Astrocyte (in vitro differentiated cells and primary cell): Measurements from ENCODE around the gene SOCS4. TPM values are rescaled to one million over a fixed set of nuclear protein-coding genes. Genes with fewer than 3 reads are reported as not detected.
A peak's percentile ranks its signal among the peaks of the same experiment; 100 is the strongest.

ENCODE experiments used
- DNase-seq: peaks from one replicate; pipeline ENCODE4 v3.0.0-alpha.2; 2010; ENCODE audit warnings: low read depth
- FAIRE-seq: peaks from 2 replicates; lab custom pipeline; 2011; peaks lifted over from hg19 to GRCh38; lab: Jason Lieb, UNC
- H2AFZ ChIP-seq: 2 replicates; pipeline ENCODE4 v1.6.0; 2012; ENCODE audit warnings: low read depth, low read length, inconsistent platforms
- H3K27ac ChIP-seq: 2 replicates; pipeline ENCODE4 v1.5.1; 2011; ENCODE audit warnings: low read depth, low read length, inconsistent platforms
- H3K27me3 ChIP-seq: 2 replicates; pipeline ENCODE4 v1.6.0; 2011; ENCODE audit warnings: low read length, inconsistent platforms; ENCODE audit not compliant: insufficient read depth
- H3K36me3 ChIP-seq: 2 replicates; pipeline ENCODE4 v1.5.1; 2011; ENCODE audit warnings: low read length, inconsistent platforms; ENCODE audit not compliant: insufficient read depth
- H3K4me1 ChIP-seq: 2 replicates; pipeline ENCODE4 v1.5.1; 2011; ENCODE audit warnings: low read length, inconsistent platforms; ENCODE audit not compliant: insufficient read depth
- H3K4me2 ChIP-seq: 2 replicates; pipeline ENCODE4 v1.6.0; 2012; ENCODE audit warnings: low read length, inconsistent platforms
- H3K4me3 ChIP-seq: 2 replicates; pipeline ENCODE4 v1.5.1; 2011; ENCODE audit warnings: low read depth, mild to moderate bottlenecking, low read length, inconsistent platforms; ENCODE audit not compliant: insufficient read depth
- H3K79me2 ChIP-seq: 2 replicates; pipeline ENCODE4 v1.6.0; 2012; ENCODE audit warnings: mild to moderate bottlenecking, low read length, inconsistent platforms; ENCODE audit not compliant: insufficient read depth
- H3K9ac ChIP-seq: 2 replicates; pipeline ENCODE4 v1.6.0; 2012; ENCODE audit warnings: mild to moderate bottlenecking, low read length, inconsistent platforms
- H3K9me3 ChIP-seq: 2 replicates; pipeline ENCODE4 v1.5.1; 2012; ENCODE audit warnings: low read depth, mild to moderate bottlenecking, low read length, inconsistent platforms; ENCODE audit not compliant: insufficient read depth
- H4K20me1 ChIP-seq: 2 replicates; pipeline ENCODE4 v1.6.0; 2012; ENCODE audit warnings: low read length, inconsistent platforms; ENCODE audit not compliant: insufficient read depth
- H3K27ac Mint-ChIP-seq: one replicate; pipeline ENCODE4 v1.8.0; 2021; ENCODE audit warnings: mild to moderate bottlenecking, mixed read lengths; ENCODE audit not compliant: unreplicated experiment
- H3K27me3 Mint-ChIP-seq: one replicate; pipeline ENCODE4 v1.8.0; 2021; ENCODE audit warnings: low read depth, mixed read lengths; ENCODE audit not compliant: unreplicated experiment
- H3K36me3 Mint-ChIP-seq: one replicate; pipeline ENCODE4 v1.8.0; 2021; ENCODE audit warnings: low read depth, mixed read lengths; ENCODE audit not compliant: unreplicated experiment
- H3K4me1 Mint-ChIP-seq: one replicate; pipeline ENCODE4 v1.8.0; 2021; ENCODE audit warnings: low read depth, mixed read lengths; ENCODE audit not compliant: unreplicated experiment
- H3K4me3 Mint-ChIP-seq: one replicate; pipeline ENCODE4 v1.8.0; 2021; ENCODE audit warnings: mild to moderate bottlenecking, moderate library complexity, mixed read lengths; ENCODE audit not compliant: unreplicated experiment
- H3K9me3 Mint-ChIP-seq: one replicate; pipeline ENCODE4 v1.8.0; 2021; ENCODE audit warnings: mild to moderate bottlenecking, mixed read lengths; ENCODE audit not compliant: unreplicated experiment
- CTCF ChIP-seq: IDR thresholded peaks from 2 replicates; pipeline ENCODE4 v1.5.1; 2011; ENCODE audit warnings: low read depth, mild to moderate bottlenecking, inconsistent platforms, low read length, moderate library complexity; ENCODE audit not compliant: insufficient read depth
- EZH2 ChIP-seq: IDR thresholded peaks from 2 replicates; pipeline ENCODE4 v1.6.1; 2012; ENCODE audit warnings: mild to moderate bottlenecking, low read length, inconsistent platforms; ENCODE audit not compliant: insufficient read depth
- total RNA-seq: library from RNA; stranded (reverse); gene quantifications from 2 replicates; pipeline ENCODE4 v1.2.1, GENCODE V29; 2021

SOCS4 gene
- total RNA-seq, 1 donor from 2014 or later = 30.5 TPM

- H3K9ac ChIP-seq = no peak overlapping the region
- peak overlapping the region; percentile 62 for H3K27ac Mint-ChIP-seq
- H3K4me2 ChIP-seq = no peak overlapping the region
- DNase-seq (no peak), FAIRE-seq (no peak)
- no peaks in the 10 kb centered on the region for H3K79me2 ChIP-seq
- H3K27me3 Mint-ChIP-seq = no peaks in the 10 kb centered on the region
- no peak overlapping the region for H2AFZ ChIP-seq
- H3K4me3 ChIP-seq = no peak overlapping the region
- H3K36me3 Mint-ChIP-seq = no peaks in the 10 kb centered on the region
- TF ChIP-seq EZH2 = no peak
- no peak for TF ChIP-seq CTCF
- H3K9me3 Mint-ChIP-seq = no peaks in the 10 kb centered on the region
- H3K9me3 ChIP-seq = no peaks in the 10 kb centered on the region
- no peaks in the 10 kb centered on the region for H3K27me3 ChIP-seq
- no peak overlapping the region for H3K27ac ChIP-seq
- H4K20me1 ChIP-seq = no peaks in the 10 kb centered on the region
- H3K36me3 ChIP-seq = no peaks in the 10 kb centered on the region
- H3K4me1 Mint-ChIP-seq = peaks cover 17% of the 10 kb centered on the region
- peaks cover 20% of the 10 kb centered on the region for H3K4me1 ChIP-seq
- H3K4me3 Mint-ChIP-seq = no peak overlapping the region
Measured at GRCh38 chr14:55097881-55098560, 71.0 kb downstream of the SOCS4 start.

DNA sequence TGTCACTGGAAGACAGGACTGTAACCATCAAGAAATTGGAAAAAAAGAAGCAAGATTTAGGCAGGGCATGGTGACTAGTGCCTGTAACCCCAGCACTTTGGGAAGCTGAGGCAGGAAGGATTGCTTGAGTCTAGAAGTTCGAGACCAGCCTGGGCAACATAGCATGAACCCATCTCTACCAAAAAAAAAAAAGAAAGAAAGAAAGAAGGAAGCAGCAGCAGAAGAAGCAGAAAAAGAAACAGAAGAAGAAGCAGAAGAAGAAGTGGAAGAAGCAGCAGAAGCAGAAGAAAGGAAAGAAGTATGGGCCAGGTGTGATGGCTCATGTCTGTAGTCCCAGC is 71.5 kb downstream of the SOCS4 start:
- Histone ChIP-seq H2AFZ (no peak overlapping the region), H3K4me2 (no peak overlapping the region), H4K20me1 (no peaks in the 10 kb centered on the region), H3K36me3 (no peaks in the 10 kb centered on the region), H3K79me2 (no peaks in the 10 kb centered on the region), H3K4me3 (no peak overlapping the region), H3K27me3 (no peaks in the 10 kb centered on the region), H3K27ac (no peak overlapping the region), H3K9ac (no peak overlapping the region), H3K9me3 (no peaks in the 10 kb centered on the region), H3K4me1 (peaks cover 25% of the 10 kb centered on the region)
- TF ChIP-seq EZH2 = no peak
- TF ChIP-seq CTCF = no peak
- DNase-seq (no peak), FAIRE-seq (no peak)
- Mint-ChIP-seq H3K27ac (peak overlapping the region; percentile 62), H3K4me1 (peaks cover 22% of the 10 kb centered on the region), H3K36me3 (no peaks in the 10 kb centered on the region), H3K4me3 (no peak overlapping the region), H3K9me3 (no peaks in the 10 kb centered on the region), H3K27me3 (no peaks in the 10 kb centered on the region)

Other genes with a start within 250 kb of the SOCS4 start
- gene GCH1, start 124.4 kb upstream of the SOCS4 start, total RNA-seq = 2.4 and 3.6 TPM in 2 replicates
- 7.2 and 9.3 TPM in 2 replicates for gene WDHD1, start 137 bp upstream of the SOCS4 start, total RNA-seq
- gene MAPK1IP1L, start 24.4 kb downstream of the SOCS4 start, total RNA-seq = 106 and 111 TPM in 2 replicates
- 37.4 and 48.3 TPM in 2 replicates for gene LGALS3, start 102.0 kb downstream of the SOCS4 start, total RNA-seq
- 2.2 and 5.4 TPM in 2 replicates for gene DLGAP5, start 164.3 kb downstream of the SOCS4 start, total RNA-seq
- 21.1 and 23.4 TPM in 2 replicates for gene FBXO34, start 244.2 kb downstream of the SOCS4 start, total RNA-seq